Erythroblast (primary cell): Measurements from ENCODE around the gene RPL13.

Experiments used
- GATA1 ChIP-seq: IDR thresholded peaks from 2 replicates; pipeline ENCODE4 v1.6.1; 2011; ENCODE audit warnings: low read depth, mild to moderate bottlenecking, control low read depth, low read length, moderate library complexity
- POLR2A ChIP-seq: IDR thresholded peaks from 2 replicates; pipeline ENCODE4 v1.6.1; 2011; ENCODE audit warnings: mild to moderate bottlenecking, low read length

DNA sequence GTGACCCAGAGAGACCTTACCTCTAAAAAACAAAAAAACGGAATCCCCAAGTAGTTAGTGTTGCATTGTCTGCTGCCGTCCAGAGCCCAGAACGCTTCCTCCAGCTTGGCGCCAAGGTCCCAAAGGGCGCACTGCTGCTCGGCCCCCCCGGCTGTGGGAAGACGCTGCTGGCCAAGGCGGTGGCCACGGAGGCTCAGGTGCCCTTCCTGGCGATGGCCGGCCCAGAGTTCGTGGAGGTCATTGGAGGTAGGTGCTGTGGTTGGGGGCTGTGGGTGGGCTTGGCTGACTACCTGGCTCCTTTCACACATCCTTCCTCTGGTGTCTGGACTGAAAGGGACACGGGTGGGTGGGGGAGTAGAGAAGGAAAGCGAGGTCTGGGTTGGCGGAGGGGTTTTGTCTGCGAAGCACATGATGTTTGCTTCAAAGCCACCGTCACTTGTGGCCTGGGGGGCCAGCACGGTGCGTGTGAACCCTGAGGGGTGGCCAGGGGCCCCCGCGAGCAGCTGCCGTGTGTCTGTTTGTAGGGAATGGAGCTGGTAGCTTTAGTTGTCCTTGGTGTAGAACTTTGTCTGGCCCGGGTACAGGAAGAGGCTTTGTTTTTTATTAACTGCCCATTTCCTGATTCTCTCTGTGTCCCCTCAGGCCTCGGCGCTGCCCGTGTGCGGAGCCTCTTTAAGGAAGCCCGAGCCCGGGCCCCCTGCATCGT is 28.5 kb upstream of the RPL13 start:
- TF ChIP-seq POLR2A (no peak), GATA1 (no peak)
